ENCODE results near the gene ARHGEF7.

The ARHGEF7 gene

DNA sequence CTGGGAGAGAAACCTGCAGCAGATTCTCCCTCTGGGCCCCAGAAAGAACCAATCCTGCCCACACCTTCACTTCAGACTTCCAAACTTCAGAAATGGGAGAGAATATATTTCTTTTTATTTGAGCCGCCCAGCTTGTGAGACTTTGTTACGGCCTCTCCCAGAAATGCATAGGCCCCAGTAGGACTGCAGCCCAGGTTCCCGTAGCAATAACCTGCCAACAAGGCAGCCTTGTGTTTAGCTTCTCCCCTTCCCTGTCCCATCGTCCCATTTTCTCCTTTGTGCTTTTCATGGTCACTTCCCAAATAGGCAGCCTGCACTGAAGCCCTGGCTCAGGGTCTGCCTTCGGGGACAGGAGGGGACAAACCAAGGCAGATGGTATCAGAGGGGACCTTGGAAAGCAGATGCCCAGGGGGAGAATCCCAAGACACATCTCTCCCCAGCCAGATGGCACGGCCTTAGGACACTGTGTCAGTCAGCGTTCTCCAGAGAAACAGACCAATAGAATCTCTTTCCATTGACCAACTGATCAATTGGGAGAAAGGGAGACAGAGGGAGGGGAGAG, 3.7 kb upstream of the ARHGEF7 start:
- H3K4me3 ChIP-seq (ENCODE audit: low read depth, low read length) = no peak overlapping the region

DNA sequence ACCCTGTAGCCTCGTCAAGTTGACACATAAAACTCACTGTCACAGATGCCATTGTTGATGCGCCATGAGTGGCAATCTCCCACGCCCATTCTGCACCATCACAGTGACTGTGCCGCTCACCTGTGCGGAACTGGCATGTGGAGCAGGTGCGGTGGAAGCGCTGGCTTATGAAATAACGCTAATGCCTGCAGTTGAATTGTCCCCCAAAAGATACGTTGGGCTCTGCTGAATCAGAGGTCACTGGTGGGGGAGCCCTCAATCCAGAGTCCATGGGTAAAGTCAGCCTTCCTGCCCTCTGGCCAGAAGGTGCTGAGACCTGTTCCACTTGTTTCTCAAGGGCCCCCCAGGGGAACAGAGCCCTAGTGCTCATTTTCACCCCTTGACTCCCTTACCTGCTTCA, 2.9 kb upstream of the ARHGEF7 start:
- H3K4me3 ChIP-seq (ENCODE audit: low read depth, low read length) = no peak overlapping the region

DNA sequence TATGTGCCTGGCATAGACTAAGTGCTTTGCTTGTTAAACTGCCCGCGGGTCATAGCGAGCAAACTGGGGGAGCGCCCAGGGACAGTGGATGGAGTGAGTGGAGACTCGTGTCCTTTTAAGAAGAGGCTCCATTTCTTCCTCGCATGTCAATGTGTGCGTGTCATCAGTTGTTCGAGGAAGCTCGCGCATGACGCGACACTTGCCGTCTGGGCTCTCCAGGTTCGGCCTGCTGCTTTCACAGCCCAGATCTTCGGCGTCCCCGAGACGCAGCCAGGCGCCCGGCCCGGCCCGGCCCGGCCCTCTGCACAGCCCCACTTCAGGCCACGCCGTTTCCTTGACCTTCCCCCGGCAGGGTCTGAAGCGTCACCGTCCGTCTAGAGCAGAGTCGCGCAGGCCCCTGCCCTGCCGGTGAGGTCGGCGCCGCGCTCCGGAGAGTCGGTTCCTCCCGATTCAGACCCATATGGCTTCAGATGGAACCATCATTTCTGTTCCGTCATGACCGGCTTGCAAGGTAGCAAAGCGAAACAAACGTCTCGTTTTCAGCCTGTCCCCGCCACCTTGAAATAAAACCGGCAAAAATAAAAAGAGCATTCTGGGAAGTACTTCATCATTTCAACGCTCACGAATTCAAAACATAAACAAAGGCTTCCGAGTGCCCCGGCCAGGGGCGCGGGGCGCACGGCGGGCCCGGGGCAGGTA, 599 bp upstream of the ARHGEF7 start:
- H3K4me3 ChIP-seq (ENCODE audit: low read depth, low read length) = peak overlapping the region; percentile 73

DNA sequence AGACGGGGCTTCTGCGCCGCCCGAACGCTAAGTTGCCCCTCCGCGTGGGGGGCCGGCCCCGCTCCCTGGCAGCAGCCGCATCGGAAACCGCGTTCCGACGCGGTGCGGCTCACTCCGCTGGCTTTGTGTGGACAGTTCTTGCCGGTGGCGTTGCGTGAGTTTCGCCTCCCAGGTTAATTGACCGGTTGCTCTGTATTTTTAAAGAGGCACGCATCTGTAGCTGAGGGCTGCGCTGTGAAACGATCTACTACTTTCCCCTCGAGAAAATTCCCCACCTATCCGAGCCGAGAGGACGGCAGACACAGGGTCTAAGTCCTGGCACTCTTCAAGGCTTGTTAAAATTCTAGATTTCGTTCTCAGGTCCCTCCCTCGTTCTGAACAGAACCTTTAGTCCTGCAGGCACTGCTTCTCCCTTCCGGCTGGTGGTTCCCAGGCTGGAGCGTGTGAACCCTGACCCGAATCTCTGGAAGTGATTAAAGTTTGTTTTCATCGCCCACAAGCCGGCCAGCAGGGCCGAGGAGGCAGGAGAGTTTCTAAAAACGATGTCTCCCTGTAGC, 933 bp downstream of the ARHGEF7 start:
- peak overlapping the region; percentile 70 for H3K4me3 ChIP-seq (ENCODE audit: low read depth, low read length)

- H3K4me3 ChIP-seq (ENCODE audit: low read depth, low read length) = no peak overlapping the region
Observed at GRCh38 chr13:111116856-111117255, 1.7 kb downstream of the ARHGEF7 start.

DNA sequence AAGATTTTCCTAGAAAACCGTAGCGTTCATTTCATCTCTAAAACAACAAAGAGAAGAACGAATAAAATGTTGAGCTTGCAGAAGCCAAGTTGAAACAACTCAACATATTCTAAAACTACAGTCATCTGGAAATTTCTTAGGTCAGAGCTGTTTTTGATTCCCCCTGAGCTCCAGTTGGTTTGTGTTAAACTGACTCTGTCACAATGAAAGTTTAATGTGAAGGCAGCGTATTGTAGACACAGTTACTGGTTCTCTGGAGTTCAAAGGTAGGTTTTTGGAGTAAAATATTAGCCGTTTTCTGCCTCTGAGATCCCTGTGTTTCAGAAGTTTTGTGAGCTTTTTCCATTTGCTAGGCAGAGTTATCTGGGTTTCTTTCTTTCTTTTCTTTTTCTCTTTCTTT, 2.2 kb downstream of the ARHGEF7 start:
- H3K4me3 ChIP-seq (ENCODE audit: low read depth, low read length) = no peak overlapping the region

DNA sequence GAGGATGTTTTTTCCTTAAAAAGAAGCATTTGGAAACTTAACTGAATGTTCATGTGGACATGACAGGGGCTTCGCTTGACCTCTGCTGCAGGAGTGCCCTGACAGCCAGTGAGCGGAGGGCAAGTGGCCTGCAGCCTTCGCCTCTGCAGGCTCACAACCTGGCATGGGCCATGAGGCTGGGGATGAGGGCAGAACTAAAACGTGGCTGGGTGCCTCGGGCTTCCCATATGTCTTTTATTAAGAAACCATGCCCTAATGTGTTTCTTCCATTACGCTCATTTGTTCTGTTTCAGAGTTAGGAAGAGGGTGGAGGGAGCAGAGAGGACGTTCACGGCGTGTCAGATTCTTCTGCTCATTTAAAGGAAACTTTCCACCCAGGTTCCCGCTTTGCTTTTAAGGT, 2.9 kb downstream of the ARHGEF7 start:
- H3K4me3 ChIP-seq (ENCODE audit: low read depth, low read length) = no peak overlapping the region

GRCh38 chr13:111118898-111119607, 3.9 kb downstream of the ARHGEF7 start:
- no peak overlapping the region for H3K4me3 ChIP-seq (ENCODE audit: low read depth, low read length)

- no peak overlapping the region for H3K4me3 ChIP-seq (ENCODE audit: low read depth, low read length)
Observed at GRCh38 chr13:111119966-111120365, 4.9 kb downstream of the ARHGEF7 start.

DNA sequence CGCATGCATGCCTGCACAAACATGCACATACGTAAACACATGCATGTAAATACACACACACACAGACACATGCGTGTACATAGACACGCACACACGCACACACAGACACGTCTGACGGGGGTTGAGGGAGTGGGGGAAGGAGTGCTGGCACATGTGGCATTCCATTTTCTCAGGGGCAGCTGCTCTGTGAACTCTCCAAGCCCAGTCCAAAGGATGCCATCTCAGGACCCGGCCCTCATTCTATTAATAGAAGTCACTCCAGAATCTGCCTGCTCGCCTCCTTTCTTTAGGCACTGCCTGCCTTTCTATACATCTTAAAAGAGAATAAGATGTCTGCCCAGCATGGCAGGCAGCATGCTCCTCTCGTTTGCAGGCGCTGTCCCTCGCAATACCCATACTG, 5.3 kb downstream of the ARHGEF7 start:
- H3K4me3 ChIP-seq (ENCODE audit: low read depth, low read length) = no peak overlapping the region

- no peak overlapping the region for H3K4me3 ChIP-seq (ENCODE audit: low read depth, low read length)
Observed at GRCh38 chr13:111120913-111121312, 5.8 kb downstream of the ARHGEF7 start.

DNA sequence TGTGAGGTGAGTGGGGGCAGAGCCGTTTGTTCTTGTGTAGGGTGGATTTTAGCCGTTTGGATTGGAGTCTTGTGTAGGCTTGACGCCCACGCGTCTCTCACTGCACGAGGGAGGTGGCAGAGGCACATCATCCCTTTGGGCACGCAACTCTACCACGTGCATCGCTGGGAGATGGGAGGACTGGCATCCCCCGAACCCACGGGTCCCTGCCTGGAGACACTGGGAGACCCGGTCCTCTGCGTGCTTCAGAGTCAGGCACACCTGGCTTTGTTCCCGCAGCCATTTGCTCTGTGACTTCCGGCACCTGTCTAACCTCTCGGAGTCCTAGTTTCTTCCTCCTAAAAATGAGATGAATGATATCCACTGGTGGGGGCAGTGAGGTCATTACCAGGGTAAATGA, 6.4 kb downstream of the ARHGEF7 start:
- H3K4me3 ChIP-seq (ENCODE audit: low read depth, low read length) = no peak overlapping the region

DNA sequence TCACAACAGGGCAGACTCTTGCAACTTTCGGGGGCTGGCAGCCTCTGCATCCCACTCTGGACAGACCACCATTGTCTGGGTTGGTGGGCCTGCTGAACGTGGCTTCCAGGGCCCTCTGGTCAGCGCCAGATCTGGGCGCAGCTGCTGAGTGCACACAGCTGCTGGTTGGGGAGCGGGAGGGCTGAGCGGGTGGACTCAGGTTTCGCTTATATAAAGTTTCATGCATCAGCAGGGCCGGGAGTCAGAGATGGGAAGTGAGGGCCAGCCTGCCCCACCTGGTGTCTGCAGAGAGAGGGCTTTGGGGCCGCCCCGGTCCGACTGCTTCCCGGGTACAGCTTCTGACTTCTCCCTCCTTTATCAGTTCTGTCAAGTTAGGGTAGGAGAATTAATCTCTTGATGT, 6.9 kb downstream of the ARHGEF7 start:
- H3K4me3 ChIP-seq (ENCODE audit: low read depth, low read length) = no peak overlapping the region

DNA sequence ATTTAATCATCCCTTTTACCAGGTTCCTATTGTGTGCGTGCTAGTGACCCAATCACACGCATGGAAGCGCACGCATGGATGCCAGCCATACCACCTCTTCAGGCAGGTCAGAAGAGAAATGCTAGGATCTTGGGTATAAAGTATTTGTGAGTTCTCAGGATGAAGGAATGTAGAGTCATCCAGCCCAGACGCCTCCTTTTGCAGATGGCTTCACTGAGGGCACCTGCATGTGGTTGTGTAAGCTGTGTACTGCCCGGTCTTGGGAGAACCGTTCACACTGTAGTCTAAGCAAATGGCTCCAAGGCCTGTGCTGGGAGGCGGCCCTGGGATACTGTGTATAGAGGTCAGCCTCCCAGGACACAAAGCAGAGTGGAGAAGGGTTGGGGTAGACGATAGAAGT, 7.5 kb downstream of the ARHGEF7 start:
- no peak overlapping the region for H3K4me3 ChIP-seq (ENCODE audit: low read depth, low read length)

DNA sequence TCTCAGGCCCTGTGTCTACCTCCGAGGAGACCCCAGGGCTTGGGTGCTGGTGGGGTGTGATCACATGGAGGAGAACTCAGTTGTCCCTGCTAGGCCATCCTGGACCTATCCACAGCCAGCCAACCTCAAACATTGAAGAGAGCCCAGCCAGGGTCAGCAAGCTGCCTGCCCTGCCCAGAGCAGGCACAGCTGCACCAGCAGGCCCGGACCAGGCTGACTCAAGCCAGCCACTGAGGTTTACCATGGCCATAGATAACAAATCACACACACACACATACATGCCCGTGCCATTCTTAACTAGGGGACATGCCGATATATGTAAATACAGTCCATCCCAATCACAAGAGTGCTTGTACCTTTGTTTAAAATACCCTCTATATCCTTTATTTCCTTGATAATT, 8.1 kb downstream of the ARHGEF7 start:
- H3K4me3 ChIP-seq (ENCODE audit: low read depth, low read length) = no peak overlapping the region

DNA sequence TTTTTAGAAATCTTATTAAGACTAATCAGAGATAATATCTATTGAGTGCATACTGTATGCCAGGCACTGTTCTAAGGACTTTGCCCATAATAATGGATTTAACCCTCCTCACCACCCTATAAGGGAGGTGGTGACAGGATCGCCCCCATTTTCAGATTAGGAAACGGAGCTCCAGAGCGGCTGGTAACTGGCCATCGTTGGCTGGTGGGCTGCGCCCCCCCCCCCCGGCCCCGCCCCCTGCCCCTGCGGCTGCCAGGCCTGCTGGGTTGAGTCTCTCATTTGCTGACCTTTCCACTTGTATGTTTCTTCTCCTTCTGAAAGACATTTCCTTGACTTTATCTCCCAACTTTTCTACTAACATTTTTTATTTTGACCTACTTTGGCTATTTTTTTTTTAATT, 8.5 kb downstream of the ARHGEF7 start:
- no peak overlapping the region for H3K4me3 ChIP-seq (ENCODE audit: low read depth, low read length)

GRCh38 chr13:111126509-111126908, 11.4 kb downstream of the ARHGEF7 start:
- no peak overlapping the region for H3K4me3 ChIP-seq (ENCODE audit: low read depth, low read length)

DNA sequence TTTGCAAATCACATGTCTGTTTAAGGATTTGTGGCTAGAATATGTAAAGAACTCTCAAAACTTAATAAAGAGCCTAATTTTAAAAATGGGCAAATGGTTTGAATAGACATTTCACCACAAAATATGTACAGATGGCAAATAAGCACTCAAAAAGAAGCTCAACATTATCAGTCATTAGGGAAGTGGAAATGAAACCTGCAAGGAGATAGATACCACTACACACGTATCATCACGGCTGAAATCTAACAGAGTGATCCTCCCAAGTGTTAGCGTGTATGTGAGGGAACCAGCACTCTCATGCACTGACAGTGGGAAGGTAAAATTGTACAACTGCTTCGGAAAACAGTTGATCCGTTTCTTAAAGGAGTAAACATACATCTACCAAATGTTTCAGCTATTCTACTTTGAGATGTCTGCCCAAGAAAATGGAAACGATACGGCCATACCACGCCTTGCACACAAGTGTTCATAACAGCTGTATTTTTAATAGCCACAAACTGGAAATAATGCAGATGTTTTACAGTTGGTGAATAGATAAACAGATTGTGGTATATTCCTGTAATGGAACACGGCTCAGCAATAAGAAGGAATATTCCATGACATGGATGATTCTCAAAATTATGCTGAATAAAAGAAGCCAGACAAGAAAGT, 14.5 kb downstream of the ARHGEF7 start:
- H3K4me3 ChIP-seq (ENCODE audit: low read depth, low read length) = no peak overlapping the region

DNA sequence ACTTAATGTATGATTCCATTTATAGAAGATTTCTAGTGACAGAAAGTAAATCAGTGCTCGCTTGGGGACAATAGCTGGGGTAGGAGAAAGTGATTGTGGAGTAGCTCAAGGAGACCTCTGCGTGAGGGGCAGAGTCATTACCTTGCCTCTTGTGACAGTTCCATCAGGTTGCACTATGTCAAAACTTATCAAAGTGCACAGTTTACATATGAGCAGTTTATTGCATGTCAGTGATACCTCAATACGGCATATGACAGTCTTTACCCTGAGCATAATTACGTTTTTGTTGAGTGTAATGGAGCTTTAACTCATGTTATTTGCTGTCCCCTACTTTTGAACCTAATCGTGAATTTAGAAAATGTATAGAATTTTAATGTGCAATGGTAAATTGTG, 15.0 kb downstream of the ARHGEF7 start:
- no peak overlapping the region for H3K4me3 ChIP-seq (ENCODE audit: low read depth, low read length)

GRCh38 chr13:111131048-111131447, 15.9 kb downstream of the ARHGEF7 start:
- H3K4me3 ChIP-seq (ENCODE audit: low read depth, low read length) = no peak overlapping the region

DNA sequence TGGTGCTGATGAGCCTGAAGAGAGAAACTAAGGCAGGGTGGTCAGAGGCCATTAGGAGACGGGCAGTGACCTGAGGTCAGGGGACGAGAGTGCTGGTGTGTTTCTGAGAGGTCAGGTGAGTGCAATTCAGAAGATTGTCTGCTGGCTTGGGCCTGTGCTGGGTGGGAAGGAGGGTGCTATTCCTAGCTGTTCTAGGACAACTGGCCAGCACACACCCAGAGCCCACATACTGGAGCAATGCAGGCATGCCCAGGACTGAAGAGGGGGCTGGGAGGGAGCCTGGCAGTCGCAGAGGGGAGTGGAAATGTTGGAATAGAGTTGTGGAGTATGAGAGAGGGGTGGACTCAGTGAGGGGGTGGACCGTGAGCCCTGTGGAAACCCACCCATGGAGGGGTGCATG, 16.5 kb downstream of the ARHGEF7 start:
- no peak overlapping the region for H3K4me3 ChIP-seq (ENCODE audit: low read depth, low read length)

DNA sequence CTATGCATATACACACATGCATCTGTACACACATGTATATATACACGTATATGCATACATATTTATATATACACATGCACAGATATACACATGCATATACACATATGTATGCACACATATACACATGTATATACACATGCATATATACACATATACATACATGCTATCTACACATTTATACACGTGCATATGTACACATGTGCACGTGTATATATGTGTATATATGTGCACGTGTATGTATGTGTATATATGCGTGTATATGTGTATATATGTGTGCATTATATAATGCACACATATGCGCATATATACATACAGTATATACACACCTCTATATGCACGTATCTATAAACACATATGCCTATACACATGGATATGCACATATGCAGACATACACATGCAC, 17.8 kb downstream of the ARHGEF7 start:
- no peak overlapping the region for H3K4me3 ChIP-seq (ENCODE audit: low read depth, low read length)
